Measurements from ENCODE around the gene PPP1R15A. TPM values are rescaled to one million over a fixed set of nuclear protein-coding genes. Genes with fewer than 3 reads are reported as not detected.
"Not testable (repeated sequence)": the region's sequence is repeated elsewhere in the genome, so short reads cannot be mapped to it uniquely, and the experiment has no call there.

Gene PPP1R15A
- polyA plus RNA-seq, 1 experiment = 43.0 TPM

GRCh38 chr19:48905664-48906063, 33.4 kb downstream of the PPP1R15A start:
- no peaks in the 10 kb centered on the region for H3K27me3 ChIP-seq (ENCODE audit: control insufficient read depth, insufficient read depth, low read length)
- peaks cover 19% of the 10 kb centered on the region for H3K36me3 ChIP-seq (ENCODE audit: control insufficient read depth, insufficient read depth, low read length)
- ChIA-PET CTCF (no interaction called here), POLR2A (no interaction called here)
- no peak for DNase-seq (ENCODE audit: low read depth)
- no peak for TF ChIP-seq CTCF (IDR thresholded peaks at IDR 0.05; ENCODE audit: insufficient read depth, low read depth, low read length)
- H3K4me3 ChIP-seq (ENCODE audit: low read depth, low read length) = no peak overlapping the region

GRCh38 chr19:48906324-48906723, 34.1 kb downstream of the PPP1R15A start:
- Histone ChIP-seq H3K27me3 (ENCODE audit: control insufficient read depth, insufficient read depth, low read length) (no peaks in the 10 kb centered on the region), H3K36me3 (ENCODE audit: control insufficient read depth, insufficient read depth, low read length) (peaks cover 23% of the 10 kb centered on the region), H3K4me3 (ENCODE audit: low read depth, low read length) (no peak overlapping the region)
- no peak for DNase-seq (ENCODE audit: low read depth)
- TF ChIP-seq CTCF (IDR thresholded peaks at IDR 0.05; ENCODE audit: insufficient read depth, low read depth, low read length) = no peak
- CTCF ChIA-PET = interaction anchor here (0.9 kb wide), 1 partner anchor 12 kb away, joined by 3 read pairs; no protein-coding TSS in a partner anchor
- POLR2A ChIA-PET = no interaction called here

GRCh38 chr19:48907671-48908070, 35.5 kb downstream of the PPP1R15A start:
- no peak for DNase-seq (ENCODE audit: low read depth)
- TF ChIP-seq CTCF (IDR thresholded peaks at IDR 0.05; ENCODE audit: insufficient read depth, low read depth, low read length) = no peak
- ChIA-PET POLR2A (no interaction called here), CTCF (no interaction called here)
- Histone ChIP-seq H3K27me3 (ENCODE audit: control insufficient read depth, insufficient read depth, low read length) (no peaks in the 10 kb centered on the region), H3K4me3 (ENCODE audit: low read depth, low read length) (no peak overlapping the region), H3K36me3 (ENCODE audit: control insufficient read depth, insufficient read depth, low read length) (peaks cover 21% of the 10 kb centered on the region)

DNA sequence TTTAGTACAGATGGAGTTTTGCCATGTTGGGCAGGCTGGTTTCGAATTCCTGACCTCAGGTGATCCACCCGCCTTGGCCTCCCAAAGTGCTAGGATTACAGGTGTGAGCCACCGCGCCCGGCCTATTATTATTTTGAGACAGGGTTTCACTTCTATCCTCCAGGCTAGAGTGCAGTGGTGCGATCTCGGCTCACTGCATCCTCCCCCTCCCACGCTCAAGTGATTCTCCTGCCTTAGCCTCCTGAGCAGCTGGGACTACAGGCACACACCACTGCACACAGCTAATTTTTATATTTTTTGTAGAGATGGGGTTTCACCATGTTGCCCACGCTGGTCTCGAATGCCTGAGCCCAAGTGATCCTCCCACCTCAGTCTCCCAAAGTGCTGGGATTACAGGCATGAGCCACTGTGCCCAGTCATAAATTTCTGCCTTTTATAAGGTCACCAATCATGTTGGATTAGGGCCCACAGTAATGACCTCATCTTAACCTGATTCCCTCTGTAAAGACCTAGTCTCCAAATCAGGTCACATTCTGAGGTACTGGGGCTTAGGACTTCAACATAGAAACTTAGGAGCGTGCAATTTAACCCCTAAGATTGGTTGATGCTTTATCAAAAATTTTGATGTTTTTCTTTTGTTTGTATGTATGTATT, 37.3 kb downstream of the PPP1R15A start:
- CTCF ChIA-PET; H3K27me3 ChIP-seq (ENCODE audit: control insufficient read depth, insufficient read depth, low read length); POLR2A ChIA-PET; H3K4me3 ChIP-seq (ENCODE audit: low read depth, low read length); DNase-seq (ENCODE audit: low read depth): not testable (repeated sequence)
- peaks cover 29% of the 10 kb centered on the region for H3K36me3 ChIP-seq (ENCODE audit: control insufficient read depth, insufficient read depth, low read length)

GRCh38 chr19:48910803-48911202, 38.6 kb downstream of the PPP1R15A start:
- POLR2A ChIA-PET = no interaction called here
- Histone ChIP-seq H3K36me3 (ENCODE audit: control insufficient read depth, insufficient read depth, low read length) (peaks cover 23% of the 10 kb centered on the region), H3K27me3 (ENCODE audit: control insufficient read depth, insufficient read depth, low read length) (no peaks in the 10 kb centered on the region), H3K4me3 (ENCODE audit: low read depth, low read length) (no peak overlapping the region)
- CTCF ChIA-PET = no interaction called here
- DNase-seq (ENCODE audit: low read depth) = no peak
- no peak for TF ChIP-seq CTCF (IDR thresholded peaks at IDR 0.05; ENCODE audit: insufficient read depth, low read depth, low read length)

Measured in BJ (cell line).